Measurements from ENCODE around the gene KLHL34. TPM values are rescaled to one million over a fixed set of nuclear protein-coding genes. Genes with fewer than 3 reads are reported as not detected.

Gene KLHL34
- total RNA-seq, 1 donor from 2014 or later: not detected

GRCh38 chrX:21699136-21699535, 41.0 kb upstream of the KLHL34 start:
- H3K27me3 Mint-ChIP-seq (ENCODE audit: low read depth): no peaks in the 10 kb centered on the region
- no peak for DNase-seq (ENCODE audit: low read depth, low spot score)
- H3K4me3 Mint-ChIP-seq: no peak overlapping the region
- no peaks in the 10 kb centered on the region for H3K36me3 Mint-ChIP-seq (ENCODE audit: low read depth)
- H3K27ac Mint-ChIP-seq (ENCODE audit: unreplicated experiment): no peak overlapping the region
- TF ChIP-seq CTCF (conservative IDR thresholded peaks at IDR 0.05): no peak
- H3K9me3 Mint-ChIP-seq: peaks cover 3% of the 10 kb centered on the region
- H3K4me1 Mint-ChIP-seq: peaks cover 25% of the 10 kb centered on the region

- DNase-seq (ENCODE audit: low read depth, low spot score): no peak
- Mint-ChIP-seq H3K36me3 (ENCODE audit: low read depth) (no peaks in the 10 kb centered on the region), H3K27me3 (ENCODE audit: low read depth) (no peaks in the 10 kb centered on the region), H3K9me3 (peaks cover 3% of the 10 kb centered on the region), H3K4me1 (peaks cover 17% of the 10 kb centered on the region), H3K27ac (ENCODE audit: unreplicated experiment) (no peak overlapping the region), H3K4me3 (no peak overlapping the region)
- no peak for TF ChIP-seq CTCF (conservative IDR thresholded peaks at IDR 0.05)
Observed at GRCh38 chrX:21698272-21698671, 40.1 kb upstream of the KLHL34 start.

GRCh38 chrX:21691512-21692018, 33.4 kb upstream of the KLHL34 start:
- Mint-ChIP-seq H3K36me3 (ENCODE audit: low read depth) (no peaks in the 10 kb centered on the region), H3K9me3 (peaks cover 5% of the 10 kb centered on the region)

GRCh38 chrX:21683941-21684340, 25.8 kb upstream of the KLHL34 start:
- H3K4me1 Mint-ChIP-seq: no peaks in the 10 kb centered on the region
- TF ChIP-seq CTCF (conservative IDR thresholded peaks at IDR 0.05): no peak
- no peak overlapping the region for H3K27ac Mint-ChIP-seq (ENCODE audit: unreplicated experiment)
- DNase-seq (ENCODE audit: low read depth, low spot score): no peak
- H3K4me3 Mint-ChIP-seq: no peak overlapping the region
- no peaks in the 10 kb centered on the region for H3K36me3 Mint-ChIP-seq (ENCODE audit: low read depth)
- H3K9me3 Mint-ChIP-seq: peaks cover 5% of the 10 kb centered on the region
- no peaks in the 10 kb centered on the region for H3K27me3 Mint-ChIP-seq (ENCODE audit: low read depth)

More at GRCh38 chrX:21691512-21692018, 33.4 kb upstream of the KLHL34 start:
- H3K27ac Mint-ChIP-seq (ENCODE audit: unreplicated experiment): no peak overlapping the region
- H3K27me3 Mint-ChIP-seq (ENCODE audit: low read depth): no peaks in the 10 kb centered on the region
- H3K4me1 Mint-ChIP-seq: no peaks in the 10 kb centered on the region
- H3K4me3 Mint-ChIP-seq: no peak overlapping the region
- no peak for TF ChIP-seq CTCF (conservative IDR thresholded peaks at IDR 0.05)
- no peak for DNase-seq (ENCODE audit: low read depth, low spot score)

GRCh38 chrX:21678048-21678612, 20.0 kb upstream of the KLHL34 start:
- no peaks in the 10 kb centered on the region for H3K4me1 Mint-ChIP-seq
- no peak for DNase-seq (ENCODE audit: low read depth, low spot score)
- H3K36me3 Mint-ChIP-seq (ENCODE audit: low read depth): no peaks in the 10 kb centered on the region
- H3K4me3 Mint-ChIP-seq: no peak overlapping the region
- no peaks in the 10 kb centered on the region for H3K27me3 Mint-ChIP-seq (ENCODE audit: low read depth)
- no peak for TF ChIP-seq CTCF (conservative IDR thresholded peaks at IDR 0.05)
- H3K27ac Mint-ChIP-seq (ENCODE audit: unreplicated experiment): no peak overlapping the region
- peaks cover 2% of the 10 kb centered on the region for H3K9me3 Mint-ChIP-seq

All from neural crest cell (in vitro differentiated cells).